NK-92 (cell line): ENCODE results near the gene STAT1.

Source experiments
- DNase-seq: peaks from one replicate; lab custom pipeline; 2025; ENCODE audit not compliant: unreplicated experiment; lab: John Stamatoyannopoulos, UW

STAT1 gene

GRCh38 chr2:190920085-190920484 lies 93.9 kb downstream of the STAT1 start:
- DNase-seq: no peak
